ENCODE measurements around the gene WWOX. TPM values are rescaled to one million over a fixed set of nuclear protein-coding genes. Genes with fewer than 3 reads are reported as not detected.

The WWOX gene
- total and polyA plus RNA-seq, 2 of the 8 experiments (the other 6 are each of a cell fraction or from before 2014, with no cell fraction given) = 5.4 to 16.7 TPM

DNA sequence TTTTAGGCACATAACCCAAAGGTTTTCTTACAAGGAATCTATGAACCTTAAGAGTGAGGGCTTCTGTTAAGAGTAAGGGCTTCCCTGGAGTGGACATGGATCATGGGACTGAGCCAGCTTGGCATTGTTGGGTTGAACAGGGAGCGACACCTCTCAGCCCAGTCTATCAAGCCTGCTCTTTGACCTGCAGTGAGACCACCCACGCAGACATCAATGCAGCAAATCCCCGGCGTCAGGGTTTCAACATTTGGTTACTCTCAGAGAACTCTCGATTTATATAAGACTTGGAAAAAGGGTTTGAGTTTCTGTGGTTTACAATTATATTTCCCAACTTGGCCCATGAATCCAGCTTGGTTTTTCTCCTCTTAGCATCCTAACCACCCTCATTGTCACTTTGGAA, 299.9 kb downstream of the WWOX start:
- H2BK5ac ChIP-seq (ENCODE audit: low read depth, low read length) = no peak overlapping the region
- no peaks in the 10 kb centered on the region for H3K36me3 ChIP-seq (ENCODE audit: control insufficient read depth in 2 of 4, insufficient read depth in 4 of 4, low read length in 3 of 4)
- H2BK120ac ChIP-seq (replicated peaks; ENCODE audit: low read depth, low read length) = no peak overlapping the region
- no peak overlapping the region for H2AK5ac ChIP-seq (ENCODE audit: low read depth, low read length)
- no peak overlapping the region for H2BK20ac ChIP-seq (ENCODE audit: low read length)
- no peak overlapping the region for H2BK12ac ChIP-seq (ENCODE audit: low read depth, low read length)
- no peak overlapping the region for H3K18ac ChIP-seq (ENCODE audit: extremely low read depth, low read length)
- no peaks in the 10 kb centered on the region; a peak in 1 of 7 replicates for H3K4me1 ChIP-seq (replicated peaks in 1 of 4; ENCODE audit: control insufficient read depth in 3 of 4, insufficient read depth in 4 of 4, low read length in 3 of 4)
- H3K4me2 ChIP-seq (ENCODE audit: insufficient read depth in 1 of 2, low read depth in 2 of 2, low read length in 2 of 2) = no peak overlapping the region
- H3K4ac ChIP-seq (replicated peaks; ENCODE audit: insufficient read length, low read depth, low read length) = no peak overlapping the region
- no peak overlapping the region for H4K5ac ChIP-seq (ENCODE audit: insufficient read length, low read depth, low read length)
- H3K9me3 ChIP-seq (ENCODE audit: insufficient read depth in 2 of 2, low read depth in 1 of 2, low read length in 1 of 2) = no peaks in the 10 kb centered on the region
- no peak for TF ChIP-seq RBBP5 (IDR thresholded peaks at IDR 0.05; ENCODE audit: borderline replicate concordance, low read depth, low read length)
- TF ChIP-seq CBX8 (IDR thresholded peaks at IDR 0.05; ENCODE audit: borderline replicate concordance, low read depth, low read length) = no peak
- no peak for TF ChIP-seq RAD21 (IDR thresholded peaks at IDR 0.05 in 1 of 2, conservative IDR thresholded peaks at IDR 0.05 in 1 of 2; ENCODE audit: low read depth in 2 of 2, low read length in 2 of 2)
- no peak for TF ChIP-seq PHF8 (conservative IDR thresholded peaks at IDR 0.05; ENCODE audit: low read depth, low read length)
- TF ChIP-seq GTF2F1 (IDR thresholded peaks at IDR 0.05; ENCODE audit: borderline replicate concordance, low read depth, low read length) = no peak
- no peak for TF ChIP-seq SIN3A (conservative IDR thresholded peaks at IDR 0.05 in 1 of 2, IDR thresholded peaks at IDR 0.05 in 1 of 2; ENCODE audit: low read depth in 1 of 2, low read length in 2 of 2)
- TF ChIP-seq KDM4A (IDR thresholded peaks at IDR 0.05; ENCODE audit: low read depth, low read length, severe bottlenecking) = no peak
- TF ChIP-seq SP2 (IDR thresholded peaks at IDR 0.05; ENCODE audit: low read length) = no peak
- no peak for TF ChIP-seq JUN (IDR thresholded peaks at IDR 0.05; ENCODE audit: low read depth, low read length)
- TF ChIP-seq, protein P1, sequence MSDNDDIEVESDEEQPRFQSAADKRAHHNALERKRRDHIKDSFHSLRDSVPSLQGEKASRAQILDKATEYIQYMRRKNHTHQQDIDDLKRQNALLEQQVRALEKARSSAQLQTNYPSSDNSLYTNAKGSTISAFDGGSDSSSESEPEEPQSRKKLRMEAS (IDR thresholded peaks at IDR 0.05) = no peak
- H3K23me2 ChIP-seq (ENCODE audit: low read depth, low read length) = no peaks in the 10 kb centered on the region; the same call in 1 of the 2 replicates
- H3K27ac ChIP-seq (ENCODE audit: low read depth, low read length) = no peak overlapping the region
- no peak overlapping the region for H3K14ac ChIP-seq (ENCODE audit: insufficient read length)
- H3K56ac ChIP-seq (replicated peaks; ENCODE audit: insufficient read length, low read depth, low read length) = no peak overlapping the region
- 91% methylated on average over 5 of the region's 5 CpGs; no CpG with 5 or more reads in 1 of the 2 experiments for WGBS, 2 experiments (ENCODE audit: extremely low coverage in 1 of 2, insufficient coverage in 1 of 2, insufficient read length in 1 of 2, insufficient replicate concordance in 2 of 2, low coverage in 1 of 2, low lambda C conversion rate in 2 of 2, missing lambda C conversion rate in 1 of 2)
- no peak overlapping the region for H3K23ac ChIP-seq (ENCODE audit: insufficient read length)
- H3K4me3 ChIP-seq (ENCODE audit: extremely low read depth in 1 of 4, insufficient read depth in 2 of 4, low read depth in 3 of 4, low read length in 4 of 4) = no peak overlapping the region
- no peaks in the 10 kb centered on the region for H4K20me1 ChIP-seq (replicated peaks in 1 of 2; ENCODE audit: control insufficient read depth in 1 of 2, insufficient read depth in 2 of 2, low read length in 2 of 2)
- DNase-seq (ENCODE audit: low read depth in 1 of 2, low spot score in 2 of 2) (no peak), FAIRE-seq (no peak)
- POLR2A ChIA-PET (ENCODE audit: partially characterized antibody) = no interaction called here
- H3K79me2 ChIP-seq (ENCODE audit: control insufficient read depth in 1 of 2, insufficient read depth in 2 of 2, low read length in 2 of 2) = no peaks in the 10 kb centered on the region
- H2AFZ ChIP-seq (ENCODE audit: low read length) = no peak overlapping the region
- H3K9ac ChIP-seq (replicated peaks in 1 of 4; ENCODE audit: extremely low read depth in 1 of 4, low read depth in 3 of 4, low read length in 3 of 4) = no peak overlapping the region
- no peak overlapping the region for H4K8ac ChIP-seq (ENCODE audit: extremely low read depth, insufficient read depth, low read length)
- H3K79me1 ChIP-seq (ENCODE audit: low read depth, low read length) = no peaks in the 10 kb centered on the region
- H2BK15ac ChIP-seq (ENCODE audit: low read length) = no peak overlapping the region
- no peaks in the 10 kb centered on the region for H3K27me3 ChIP-seq (replicated peaks in 1 of 4; ENCODE audit: control insufficient read depth in 3 of 4, extremely low read depth in 1 of 4, insufficient read depth in 3 of 4, low read length in 3 of 4)
- no peak overlapping the region for H4K91ac ChIP-seq (replicated peaks; ENCODE audit: insufficient read length, low read length)
- CTCF ChIA-PET (ENCODE audit: partially characterized antibody) = interaction anchor here (0.6 to 1.2 kb wide), 3 partner anchors 13 to 170 kb away, joined by 3 read pairs; no protein-coding TSS in a partner anchor

Measured in H1 (cell line).